GM12801 (cell line): ENCODE results near the gene SEPTIN14.

Source experiments
- TF ChIP-seq, protein P1 (sequence below): IDR thresholded peaks from one replicate; pipeline ENCODE4 v1.5.1; 2011; ENCODE audit warnings: control low read depth; ENCODE audit not compliant: insufficient read length; ENCODE audit errors: extremely low read depth

The SEPTIN14 gene

DNA sequence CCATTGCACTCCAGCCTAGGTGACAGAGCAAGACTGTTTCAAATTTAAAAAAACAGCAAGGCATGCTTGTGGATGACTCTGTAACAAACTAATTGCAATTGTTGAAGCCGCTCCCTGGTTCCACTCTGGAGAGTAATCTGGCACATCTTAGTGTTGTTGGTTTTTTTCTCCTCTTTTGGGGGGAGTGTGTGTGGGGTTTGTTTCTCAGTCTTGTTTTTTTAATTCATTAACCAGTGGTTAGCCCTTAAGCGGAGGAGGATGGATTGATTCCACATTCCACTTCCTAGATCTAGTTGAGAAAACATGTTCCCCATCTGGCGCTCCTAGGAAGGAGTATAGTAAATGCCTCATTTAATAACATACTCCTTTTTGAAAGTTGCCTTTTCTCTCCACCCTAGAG lies 16.1 kb upstream of the SEPTIN14 start:
- TF ChIP-seq, protein P1, sequence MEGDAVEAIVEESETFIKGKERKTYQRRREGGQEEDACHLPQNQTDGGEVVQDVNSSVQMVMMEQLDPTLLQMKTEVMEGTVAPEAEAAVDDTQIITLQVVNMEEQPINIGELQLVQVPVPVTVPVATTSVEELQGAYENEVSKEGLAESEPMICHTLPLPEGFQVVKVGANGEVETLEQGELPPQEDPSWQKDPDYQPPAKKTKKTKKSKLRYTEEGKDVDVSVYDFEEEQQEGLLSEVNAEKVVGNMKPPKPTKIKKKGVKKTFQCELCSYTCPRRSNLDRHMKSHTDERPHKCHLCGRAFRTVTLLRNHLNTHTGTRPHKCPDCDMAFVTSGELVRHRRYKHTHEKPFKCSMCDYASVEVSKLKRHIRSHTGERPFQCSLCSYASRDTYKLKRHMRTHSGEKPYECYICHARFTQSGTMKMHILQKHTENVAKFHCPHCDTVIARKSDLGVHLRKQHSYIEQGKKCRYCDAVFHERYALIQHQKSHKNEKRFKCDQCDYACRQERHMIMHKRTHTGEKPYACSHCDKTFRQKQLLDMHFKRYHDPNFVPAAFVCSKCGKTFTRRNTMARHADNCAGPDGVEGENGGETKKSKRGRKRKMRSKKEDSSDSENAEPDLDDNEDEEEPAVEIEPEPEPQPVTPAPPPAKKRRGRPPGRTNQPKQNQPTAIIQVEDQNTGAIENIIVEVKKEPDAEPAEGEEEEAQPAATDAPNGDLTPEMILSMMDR, result no peak

DNA sequence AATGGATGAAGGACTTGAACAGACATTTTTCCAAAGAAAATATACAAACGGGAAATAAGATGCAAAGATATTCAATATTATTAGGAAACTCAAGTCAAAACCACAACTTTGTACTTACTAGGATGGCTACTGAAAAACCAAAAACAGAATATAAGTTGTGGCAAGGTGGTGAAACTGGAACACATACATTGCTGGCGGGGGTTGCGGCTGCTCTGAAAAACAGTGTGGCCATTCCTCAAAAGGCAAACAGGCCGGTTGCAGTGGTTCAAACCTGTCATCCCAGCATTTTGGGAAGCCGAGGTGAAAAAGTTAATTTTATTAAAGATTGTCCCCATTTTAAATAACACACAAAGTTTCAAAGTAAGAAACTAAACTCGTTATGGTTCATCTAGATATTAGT lies 14.8 kb upstream of the SEPTIN14 start:
- TF ChIP-seq, protein P1, result no peak

- TF ChIP-seq, protein P1, result no peak
Observed at GRCh38 chr7:55873765-55874164, 11.2 kb upstream of the SEPTIN14 start.

- TF ChIP-seq, protein P1, result no peak
Observed at GRCh38 chr7:55871932-55872485, 9.5 kb upstream of the SEPTIN14 start.

GRCh38 chr7:55838595-55838994 lies 24.0 kb downstream of the SEPTIN14 start:
- TF ChIP-seq, protein P1, result no peak

GRCh38 chr7:55827577-55827976 lies 35.0 kb downstream of the SEPTIN14 start:
- TF ChIP-seq, protein P1, result no peak

DNA sequence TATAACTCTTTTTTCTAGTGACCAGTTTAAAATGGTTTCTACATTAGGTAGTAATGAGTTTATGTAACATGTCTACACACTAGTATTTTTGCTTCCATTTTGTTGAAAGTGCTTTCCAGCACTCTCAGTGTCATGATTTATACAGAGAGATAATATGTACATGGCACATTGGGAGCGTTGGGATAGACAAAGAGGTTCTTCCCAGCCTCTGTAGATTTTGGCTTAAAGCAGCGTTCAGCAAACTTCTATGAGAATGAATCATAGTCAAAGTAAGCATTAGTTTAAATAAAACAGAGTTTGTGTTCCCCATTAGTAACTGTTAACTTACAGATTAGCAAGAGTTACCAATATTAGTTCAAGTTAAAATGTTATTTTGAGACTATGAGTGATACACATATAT lies 43.9 kb downstream of the SEPTIN14 start:
- TF ChIP-seq, protein P1, result no peak
